ENCODE data around the gene HOMER3.

- TF ChIP-seq, protein P1, sequence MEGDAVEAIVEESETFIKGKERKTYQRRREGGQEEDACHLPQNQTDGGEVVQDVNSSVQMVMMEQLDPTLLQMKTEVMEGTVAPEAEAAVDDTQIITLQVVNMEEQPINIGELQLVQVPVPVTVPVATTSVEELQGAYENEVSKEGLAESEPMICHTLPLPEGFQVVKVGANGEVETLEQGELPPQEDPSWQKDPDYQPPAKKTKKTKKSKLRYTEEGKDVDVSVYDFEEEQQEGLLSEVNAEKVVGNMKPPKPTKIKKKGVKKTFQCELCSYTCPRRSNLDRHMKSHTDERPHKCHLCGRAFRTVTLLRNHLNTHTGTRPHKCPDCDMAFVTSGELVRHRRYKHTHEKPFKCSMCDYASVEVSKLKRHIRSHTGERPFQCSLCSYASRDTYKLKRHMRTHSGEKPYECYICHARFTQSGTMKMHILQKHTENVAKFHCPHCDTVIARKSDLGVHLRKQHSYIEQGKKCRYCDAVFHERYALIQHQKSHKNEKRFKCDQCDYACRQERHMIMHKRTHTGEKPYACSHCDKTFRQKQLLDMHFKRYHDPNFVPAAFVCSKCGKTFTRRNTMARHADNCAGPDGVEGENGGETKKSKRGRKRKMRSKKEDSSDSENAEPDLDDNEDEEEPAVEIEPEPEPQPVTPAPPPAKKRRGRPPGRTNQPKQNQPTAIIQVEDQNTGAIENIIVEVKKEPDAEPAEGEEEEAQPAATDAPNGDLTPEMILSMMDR (IDR thresholded peaks at IDR 0.05), result no peak
- TF ChIP-seq POLR2AphosphoS5 (IDR thresholded peaks at IDR 0.05) (no peak), POLR2A (IDR thresholded peaks at IDR 0.05) (no peak)
These were observed 27.6 kb downstream of the HOMER3 start for GRCh38 chr19:18913466-18913865.
